ENCODE data around the gene TMEM170A.
"Not testable (repeated sequence)": the region's sequence is repeated elsewhere in the genome, so short reads cannot be mapped to it uniquely, and the experiment has no call there.

The TMEM170A gene, protein sequence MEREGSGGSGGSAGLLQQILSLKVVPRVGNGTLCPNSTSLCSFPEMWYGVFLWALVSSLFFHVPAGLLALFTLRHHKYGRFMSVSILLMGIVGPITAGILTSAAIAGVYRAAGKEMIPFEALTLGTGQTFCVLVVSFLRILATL

DNA sequence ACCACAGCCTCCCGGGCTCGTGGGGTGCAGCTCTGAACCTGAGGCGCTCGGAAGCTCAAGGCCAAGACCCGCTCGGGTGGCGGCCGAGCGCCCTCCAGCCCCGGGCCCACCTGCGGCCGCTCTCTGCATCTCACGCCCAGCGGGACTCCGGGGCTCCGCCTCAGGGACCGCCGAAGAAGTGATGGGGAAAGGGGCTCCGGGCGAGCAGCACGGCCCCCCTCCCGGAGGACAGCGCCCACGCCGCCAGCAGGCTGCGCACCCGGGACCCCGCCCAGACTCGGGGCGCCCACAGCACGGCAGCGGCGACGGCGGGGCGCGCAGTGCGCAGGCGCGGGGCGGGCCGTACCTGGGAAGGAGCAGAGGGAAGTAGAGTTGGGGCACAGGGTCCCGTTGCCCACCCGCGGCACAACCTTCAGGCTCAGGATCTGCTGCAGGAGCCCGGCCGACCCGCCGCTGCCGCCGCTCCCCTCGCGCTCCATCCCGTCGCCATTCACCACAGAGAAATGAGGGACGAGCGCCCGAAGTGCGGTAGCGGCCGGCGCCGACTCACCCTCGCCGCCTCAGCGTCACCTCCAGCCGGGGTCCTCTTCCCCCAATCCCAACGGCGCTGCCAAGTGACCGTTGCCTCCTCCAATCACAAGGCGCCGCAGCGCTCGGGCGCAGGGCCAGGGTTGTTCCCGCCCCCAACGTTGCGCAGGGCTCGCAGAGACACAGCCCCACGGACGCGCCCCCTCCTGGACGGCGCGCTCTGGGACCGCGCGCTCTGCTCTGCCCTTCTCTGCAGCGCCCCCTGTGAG, at the start of gene TMEM170A:
TSS of gene TMEM170A (minus strand) at position 568 of the 797 bp plus-strand sequence. CDS start at position 479, 89 bp downstream.
- DNase-seq (ENCODE audit: low read depth in 1 of 2, low spot score in 1 of 2): peak; percentile 96 to 98

DNA sequence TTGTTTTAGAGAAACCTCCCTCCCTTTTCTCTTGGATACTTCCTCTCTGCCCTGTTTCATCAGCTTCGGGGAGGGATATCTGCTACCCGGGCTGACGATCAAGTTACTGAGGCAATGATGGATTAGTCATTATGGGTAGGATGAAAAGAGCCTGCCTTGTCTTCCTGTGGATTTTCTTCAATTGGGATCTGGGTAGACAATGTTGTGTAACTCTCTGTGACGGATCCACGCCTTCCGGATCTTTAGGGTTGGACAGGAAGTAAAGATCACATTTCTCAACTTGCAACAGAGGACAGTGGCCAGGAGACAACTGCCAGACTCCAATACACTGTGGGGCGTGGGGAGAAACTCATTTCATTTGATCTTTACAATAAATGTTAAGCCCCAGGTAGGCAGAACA, 42.1 kb upstream of the TMEM170A start:
- no peak for DNase-seq (ENCODE audit: low read depth in 1 of 2, low spot score in 1 of 2)

DNA sequence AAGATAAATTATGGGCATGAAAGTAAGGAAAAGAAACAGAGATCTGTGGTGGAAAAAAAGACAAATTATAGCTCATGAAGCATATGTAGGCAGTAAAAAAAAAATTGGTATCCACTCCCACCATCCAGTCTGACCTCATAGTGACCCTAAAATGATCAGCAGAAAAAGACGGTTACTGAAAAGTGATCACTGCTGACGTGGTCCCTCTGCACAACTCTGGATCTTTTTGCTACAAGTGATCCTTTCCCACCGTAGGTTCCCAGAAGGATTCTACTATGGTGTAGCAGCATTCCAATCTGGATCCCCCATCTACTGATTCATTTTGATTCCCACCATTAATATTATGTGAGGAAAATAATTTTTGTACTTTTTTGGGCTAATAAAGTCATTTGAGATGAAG, 41.6 kb upstream of the TMEM170A start:
- no peak for DNase-seq (ENCODE audit: low read depth in 1 of 2, low spot score in 1 of 2)

DNA sequence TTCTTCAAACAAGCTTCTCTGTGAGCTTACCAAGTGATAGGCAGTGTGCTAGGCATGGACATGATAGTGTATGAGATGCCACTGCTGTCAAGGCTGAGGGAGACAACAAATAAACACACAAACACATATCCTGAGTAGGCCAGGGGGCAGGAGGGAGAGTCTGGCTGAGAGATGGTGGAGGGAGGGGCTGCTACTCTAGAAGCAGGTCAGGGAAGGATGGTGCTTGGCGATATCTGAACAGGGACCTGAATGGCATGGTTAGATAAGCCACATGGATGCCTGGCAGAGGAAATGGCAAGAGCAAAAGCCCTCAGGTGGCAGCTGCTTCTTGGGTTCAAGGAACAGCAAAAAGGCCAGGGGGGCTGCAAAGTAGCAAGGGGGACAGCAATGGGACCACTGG, 39.3 kb upstream of the TMEM170A start:
- DNase-seq (ENCODE audit: low read depth in 1 of 2, low spot score in 1 of 2): no peak

DNA sequence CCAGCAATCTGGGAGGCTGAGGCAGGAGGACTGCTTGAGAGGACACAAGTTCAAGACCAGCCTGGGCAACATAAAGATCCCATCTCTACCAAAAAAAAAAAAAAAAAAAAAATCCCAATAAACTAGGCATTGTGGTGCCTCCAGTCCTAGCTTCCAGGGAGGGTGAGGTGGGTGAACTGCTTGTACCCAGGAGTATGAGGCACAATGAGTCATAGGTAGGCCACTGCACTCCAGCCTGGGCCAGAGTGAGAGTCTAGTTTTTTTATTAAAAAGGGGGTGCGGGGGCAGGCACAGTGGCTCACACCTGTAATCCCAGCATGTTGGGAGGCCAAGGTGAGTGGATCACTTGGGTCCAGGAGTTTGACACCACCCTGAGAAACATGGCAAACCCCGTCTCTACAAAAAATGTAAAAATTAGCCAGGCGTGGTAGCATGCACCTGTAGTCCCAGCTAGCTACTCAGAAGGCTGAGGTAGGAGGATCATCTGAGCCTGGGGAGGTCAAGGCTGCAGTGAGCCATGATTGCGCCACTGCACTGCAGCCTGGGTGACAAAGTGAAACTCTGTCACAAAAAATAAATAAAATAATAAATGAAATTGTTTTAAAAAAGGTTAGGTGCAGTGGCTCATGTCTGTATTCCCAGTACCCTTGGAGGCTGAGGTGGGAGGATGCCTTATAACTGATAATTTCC, 38.6 kb upstream of the TMEM170A start:
- DNase-seq (ENCODE audit: low read depth in 1 of 2, low spot score in 1 of 2): no peak

DNA sequence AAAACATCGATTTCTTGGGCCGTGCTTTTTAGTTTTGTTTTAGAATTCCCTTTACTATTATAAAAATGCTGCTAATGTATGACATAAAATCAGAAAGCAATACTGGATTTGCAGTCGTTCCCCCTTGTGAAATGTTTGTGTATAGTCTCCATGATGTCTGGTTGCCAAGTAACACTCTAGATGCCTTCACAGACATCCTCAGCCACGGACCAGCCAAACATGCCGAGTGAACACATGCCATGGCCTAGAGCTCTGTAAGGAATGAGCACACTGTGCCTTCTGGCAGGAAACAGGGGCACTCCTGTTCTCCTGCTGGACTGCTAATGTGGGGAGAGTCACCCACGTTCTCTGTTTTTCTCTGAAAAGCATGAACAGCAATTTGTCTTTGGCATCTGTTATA, 37.3 kb upstream of the TMEM170A start:
- not testable (repeated sequence) for DNase-seq (ENCODE audit: low read depth in 1 of 2, low spot score in 1 of 2)

DNA sequence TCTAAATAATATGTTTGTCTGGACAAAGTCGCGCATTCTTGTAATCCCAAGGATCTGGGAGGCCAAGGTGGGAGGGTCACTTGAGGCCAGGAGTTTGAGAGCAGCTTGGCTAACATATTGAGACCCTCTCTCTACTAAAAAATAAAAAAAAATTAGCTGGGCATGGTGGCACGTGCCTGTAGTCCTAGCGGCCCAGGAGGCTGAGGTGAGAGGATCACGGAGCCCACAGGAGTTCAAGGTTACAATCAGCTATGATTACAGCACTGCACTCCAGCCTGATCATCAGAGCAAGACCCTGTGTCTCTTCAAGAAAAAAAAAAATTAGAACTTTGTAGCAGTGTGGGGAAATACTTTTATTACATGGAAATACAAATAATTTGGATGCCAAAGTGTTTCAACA, 36.9 kb upstream of the TMEM170A start:
- DNase-seq (ENCODE audit: low read depth in 1 of 2, low spot score in 1 of 2): no peak

DNA sequence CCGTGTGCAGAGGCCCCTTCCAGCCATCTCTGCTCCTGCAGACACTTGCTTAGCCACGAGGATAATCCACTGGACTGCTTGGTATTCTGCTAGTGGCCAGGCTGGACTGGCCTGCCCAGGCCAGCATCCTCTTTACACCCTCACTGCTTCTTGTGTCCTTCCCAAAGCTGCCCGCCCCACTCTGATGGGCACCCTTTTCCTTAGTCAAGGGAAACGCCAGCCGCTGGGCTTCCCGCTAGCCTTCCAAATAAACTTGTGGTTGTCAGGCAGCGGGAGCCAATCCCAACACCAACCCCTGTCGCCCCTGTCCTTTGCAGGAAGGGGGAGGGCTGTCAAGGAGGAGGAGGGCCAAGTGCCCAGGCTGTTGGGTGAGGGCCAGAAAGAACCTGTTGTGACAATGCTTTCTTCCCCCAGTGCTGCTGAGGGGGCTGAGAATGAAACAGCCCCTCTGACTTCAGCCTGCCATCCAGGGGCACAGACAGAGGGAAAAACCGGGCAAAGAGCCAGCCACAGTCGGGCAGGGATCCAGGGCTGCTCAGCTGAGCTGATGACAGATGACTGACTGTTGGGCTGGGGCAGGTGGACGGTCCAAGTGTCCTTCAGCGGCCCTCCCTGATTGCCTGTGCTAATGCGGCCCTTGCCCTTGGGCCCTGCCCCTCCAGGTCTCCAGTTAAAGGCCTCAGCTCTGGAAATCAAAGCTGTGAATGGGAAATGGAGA, 34.3 kb upstream of the TMEM170A start:
- not testable (repeated sequence) for DNase-seq (ENCODE audit: low read depth in 1 of 2, low spot score in 1 of 2)

DNA sequence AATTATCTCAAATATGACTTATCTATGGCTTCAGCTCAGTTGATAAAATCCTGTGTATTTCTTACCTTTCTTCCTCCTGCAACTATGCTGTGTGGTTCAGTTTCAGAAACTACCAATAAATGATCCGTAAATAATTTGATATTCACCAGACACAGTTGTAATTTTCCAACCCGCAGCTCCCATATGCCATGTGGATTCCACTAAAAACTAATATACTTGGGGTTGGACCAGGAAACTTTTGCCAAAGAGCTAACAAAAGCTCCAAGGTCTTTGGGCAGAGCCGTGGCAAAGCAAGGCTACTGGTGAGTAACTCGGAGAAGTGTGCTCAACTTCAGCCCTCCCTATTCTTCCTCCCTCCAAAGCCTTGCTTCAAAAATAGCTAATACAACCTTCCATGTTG, 33.1 kb upstream of the TMEM170A start:
- DNase-seq (ENCODE audit: low read depth in 1 of 2, low spot score in 1 of 2): no peak

DNA sequence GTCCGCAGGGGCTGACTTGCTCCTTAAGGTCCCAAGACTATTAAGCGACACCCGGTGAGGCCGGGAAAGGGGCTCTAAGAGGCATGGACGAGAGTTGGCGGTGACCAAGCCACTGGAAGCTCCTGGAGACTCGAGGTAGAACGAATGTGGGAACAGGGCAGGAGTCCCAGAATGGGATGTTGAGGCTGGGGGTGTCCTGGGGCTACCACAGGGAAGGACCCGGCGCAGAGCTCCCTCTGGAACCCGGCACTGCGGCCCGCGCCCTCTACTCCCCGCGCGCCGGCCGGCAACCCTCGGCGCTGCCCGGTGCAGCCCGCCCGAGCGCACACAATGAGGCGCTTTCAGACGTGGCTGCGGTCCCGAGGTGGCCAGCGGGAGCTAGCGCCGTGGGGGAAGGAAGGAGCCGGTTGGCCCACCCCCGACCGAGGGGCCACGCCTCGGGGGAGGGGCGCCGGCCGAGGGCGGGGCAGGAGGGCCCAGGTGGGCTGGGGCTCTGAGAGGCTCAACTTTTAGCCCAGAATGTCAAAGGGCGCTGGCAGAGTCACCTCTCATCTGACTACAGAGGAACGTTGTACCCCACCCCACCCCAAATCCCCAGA, 30.7 kb upstream of the TMEM170A start, which contains the start of gene CHST6:
TSS of gene CHST6 (minus strand) at position 366 of the 599 bp plus-strand sequence. CDS start 15,613 bp downstream, outside the sequence.
- DNase-seq (ENCODE audit: low read depth in 1 of 2, low spot score in 1 of 2): no peak

DNA sequence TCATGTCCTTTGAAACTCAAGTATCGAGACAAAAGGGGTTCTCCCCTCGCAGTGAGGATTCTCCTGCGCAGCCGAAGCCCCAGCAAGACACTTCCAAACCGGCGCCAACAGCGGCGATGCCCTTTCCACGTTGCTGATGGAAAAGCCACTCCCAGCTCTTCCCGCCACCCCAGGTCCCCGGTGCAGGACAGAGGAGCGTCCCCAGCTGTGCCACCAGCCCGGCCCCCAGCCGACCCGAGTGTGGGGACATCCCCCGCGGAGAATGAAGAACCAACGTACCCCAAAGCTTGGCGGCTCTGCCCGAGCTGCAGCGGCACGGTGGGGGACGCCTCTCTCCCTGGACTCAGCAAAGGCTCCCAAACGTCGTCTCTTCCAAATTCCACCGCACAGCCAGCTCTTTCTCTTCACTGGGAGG, 30.2 kb upstream of the TMEM170A start:
- no peak for DNase-seq (ENCODE audit: low read depth in 1 of 2, low spot score in 1 of 2)

DNA sequence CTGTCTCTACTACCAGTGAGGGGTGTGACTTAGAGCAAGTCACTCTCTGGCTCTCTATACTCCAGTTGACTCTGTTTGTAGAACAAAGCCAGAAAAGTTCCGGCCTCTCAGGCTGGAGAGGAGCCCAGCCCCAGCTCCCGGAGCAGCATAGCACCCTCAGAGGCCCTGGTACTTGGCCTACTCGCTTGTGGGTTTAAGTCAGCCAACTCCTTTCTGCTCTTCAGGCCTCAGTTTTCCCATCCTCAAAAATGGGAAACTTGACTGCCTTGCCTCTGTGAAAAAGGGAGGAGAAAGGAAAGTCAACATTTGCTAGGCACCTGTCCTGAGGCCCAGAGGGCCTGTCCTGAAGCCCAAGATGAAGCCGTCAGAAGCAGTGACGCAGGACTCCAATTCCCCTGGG, 29.7 kb upstream of the TMEM170A start:
- no peak for DNase-seq (ENCODE audit: low read depth in 1 of 2, low spot score in 1 of 2)

DNA sequence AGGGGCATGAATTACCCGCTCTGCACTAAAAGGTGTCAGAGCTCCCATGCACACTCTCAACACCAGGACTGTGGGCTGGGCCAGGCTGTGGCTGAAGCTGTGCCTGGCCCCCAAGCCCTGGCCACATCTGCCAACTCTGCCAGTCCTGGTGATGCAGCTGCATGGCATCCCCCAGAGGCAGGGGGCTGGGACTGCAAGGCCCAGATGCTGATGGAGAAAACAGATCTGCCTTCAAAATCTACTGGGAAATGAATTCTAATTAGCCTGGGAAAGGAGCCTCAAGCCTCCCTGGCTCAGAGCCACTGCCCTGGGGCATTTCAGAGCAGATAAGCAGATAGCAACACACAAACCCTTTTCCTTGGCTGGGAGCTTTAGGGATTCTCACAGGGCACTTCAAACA, 27.4 kb upstream of the TMEM170A start:
- no peak for DNase-seq (ENCODE audit: low read depth in 1 of 2, low spot score in 1 of 2)

DNA sequence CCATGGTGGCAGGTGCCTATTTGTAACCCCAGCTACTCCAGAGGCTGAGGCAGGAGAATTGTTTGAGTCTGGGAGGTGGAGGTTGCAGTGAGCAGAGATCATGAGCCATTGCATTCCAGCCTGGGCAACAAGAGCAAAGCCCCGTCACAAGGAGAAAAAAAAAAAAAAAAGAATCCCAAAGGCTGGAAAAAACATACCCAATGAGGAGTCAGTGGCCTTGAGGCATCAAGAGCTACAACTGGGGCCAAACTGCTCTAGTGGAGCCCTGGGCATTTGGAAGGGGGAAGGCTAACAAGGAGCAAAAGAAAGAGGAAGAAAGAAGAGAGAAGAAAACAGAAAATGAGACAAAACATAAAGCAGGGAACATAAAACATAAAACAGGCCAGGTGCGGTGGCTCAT, 23.8 kb upstream of the TMEM170A start:
- DNase-seq (ENCODE audit: low read depth in 1 of 2, low spot score in 1 of 2): no peak

DNA sequence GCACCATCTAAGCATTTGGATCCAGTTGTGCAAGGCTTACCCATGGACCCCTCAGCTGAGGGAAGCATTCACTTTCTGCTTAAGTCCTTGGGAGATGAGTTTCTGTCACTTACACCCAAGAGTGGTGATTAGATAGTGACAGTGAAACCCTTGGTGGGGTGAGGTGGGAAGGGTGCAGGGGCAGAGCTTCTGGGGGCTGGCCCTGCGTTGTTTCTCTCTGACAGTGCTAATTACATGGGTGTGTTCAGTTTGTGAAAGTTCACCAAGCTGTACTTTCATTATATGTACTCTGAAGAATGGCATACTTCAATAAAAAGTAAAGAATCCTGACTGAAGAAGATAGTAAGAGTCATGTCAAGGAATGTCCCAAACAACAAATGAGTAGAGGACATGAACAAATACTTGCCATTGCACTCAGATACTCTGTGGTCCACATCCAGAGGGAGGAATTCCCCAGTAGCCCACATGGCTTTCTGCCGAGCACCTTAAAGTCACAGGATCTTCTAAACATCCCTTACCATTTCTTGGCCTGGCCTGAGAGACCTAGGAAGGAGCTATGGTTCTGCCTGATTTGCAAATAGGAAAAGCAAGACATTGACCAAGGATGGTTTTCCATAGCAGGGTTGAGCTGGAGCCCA, 22.3 kb upstream of the TMEM170A start:
- DNase-seq (ENCODE audit: low read depth in 1 of 2, low spot score in 1 of 2): no peak

DNA sequence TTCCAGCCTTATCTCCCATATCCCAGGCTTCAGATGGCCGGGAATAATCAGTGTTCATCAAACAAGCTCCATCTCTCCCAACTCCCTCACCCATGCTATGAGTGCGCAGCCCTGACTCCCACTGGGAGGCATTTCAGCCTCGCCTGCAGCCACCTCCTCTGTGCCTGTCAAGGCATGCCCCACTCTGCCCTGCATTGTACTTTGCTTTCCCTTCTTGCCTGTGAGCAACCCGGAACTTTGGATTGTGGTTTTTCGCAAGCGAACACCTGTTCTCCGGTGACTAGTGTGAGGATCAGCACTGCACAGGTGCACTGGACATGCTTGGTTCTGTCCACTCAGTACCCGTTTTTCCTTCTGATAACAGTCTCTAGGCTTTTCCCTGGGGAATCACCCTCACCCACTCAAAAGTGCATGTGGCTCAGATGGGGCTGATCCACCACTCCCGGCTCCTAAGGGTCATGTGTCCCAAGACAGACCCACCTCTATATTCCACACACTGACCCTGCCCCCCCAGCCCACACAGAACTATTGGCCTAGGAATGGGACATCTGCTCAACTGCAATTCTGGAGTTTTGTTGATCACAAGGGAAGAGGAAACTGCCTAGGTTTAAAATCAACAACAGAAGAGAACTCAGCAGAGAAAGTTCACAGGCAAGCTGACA, 21.7 kb upstream of the TMEM170A start:
- no peak for DNase-seq (ENCODE audit: low read depth in 1 of 2, low spot score in 1 of 2)

DNA sequence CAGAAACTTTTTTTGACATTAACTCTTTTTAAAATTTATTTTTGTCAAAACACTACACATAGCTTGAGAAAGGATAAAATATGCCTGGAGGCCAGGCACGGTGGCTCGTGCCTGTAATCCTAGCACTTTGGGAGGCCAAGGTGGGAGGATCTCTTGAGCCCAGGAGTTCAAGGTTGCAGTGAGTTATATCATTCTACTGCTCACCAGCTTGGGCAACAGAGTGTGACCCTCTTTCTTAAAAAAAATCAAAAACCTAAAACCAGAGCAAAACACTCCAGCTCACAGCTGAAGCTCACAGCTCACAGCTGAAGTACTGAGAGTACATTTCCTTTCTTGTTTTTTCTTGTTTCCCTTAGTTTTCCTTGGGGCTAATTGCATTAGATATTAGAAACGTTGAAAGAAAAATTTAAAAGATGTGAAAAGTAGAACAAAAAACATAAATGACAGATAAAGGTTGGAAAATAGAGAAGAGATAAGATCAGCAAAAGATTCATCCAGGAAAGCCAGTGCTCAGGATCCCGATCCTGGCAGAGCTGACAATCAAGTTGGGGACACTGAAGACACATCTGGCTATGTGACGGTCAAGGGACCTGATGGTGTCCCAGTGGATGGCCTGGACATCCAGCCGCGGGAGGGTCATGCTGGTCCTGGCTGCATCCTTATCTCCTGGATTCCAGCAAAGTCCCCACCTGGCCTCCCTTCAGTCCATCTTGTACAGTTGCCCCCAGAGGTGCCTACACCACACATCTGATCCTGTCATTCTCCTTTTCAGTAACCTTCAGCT, 20.9 kb upstream of the TMEM170A start:
- no peak for DNase-seq (ENCODE audit: low read depth in 1 of 2, low spot score in 1 of 2)

DNA sequence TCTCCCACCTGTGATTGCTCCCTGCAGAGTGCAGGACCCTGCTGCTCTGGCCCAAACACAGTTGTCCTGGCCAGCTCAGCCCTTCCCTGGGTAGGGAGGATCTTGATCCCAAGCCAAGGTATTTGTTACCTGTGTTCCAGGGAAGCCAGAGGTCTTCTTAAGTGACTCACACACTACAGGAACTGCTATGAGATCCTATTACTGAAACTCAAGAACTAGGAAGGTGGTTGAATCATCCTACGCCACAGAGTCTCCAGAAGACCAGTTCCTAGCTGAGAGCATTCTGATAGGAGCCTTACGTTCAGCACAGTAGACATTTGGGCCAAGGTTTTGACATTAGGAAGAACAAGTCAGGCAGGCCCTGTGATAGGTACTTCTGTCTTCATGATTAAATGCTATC, 18.7 kb upstream of the TMEM170A start:
- no peak for DNase-seq (ENCODE audit: low read depth in 1 of 2, low spot score in 1 of 2)

DNA sequence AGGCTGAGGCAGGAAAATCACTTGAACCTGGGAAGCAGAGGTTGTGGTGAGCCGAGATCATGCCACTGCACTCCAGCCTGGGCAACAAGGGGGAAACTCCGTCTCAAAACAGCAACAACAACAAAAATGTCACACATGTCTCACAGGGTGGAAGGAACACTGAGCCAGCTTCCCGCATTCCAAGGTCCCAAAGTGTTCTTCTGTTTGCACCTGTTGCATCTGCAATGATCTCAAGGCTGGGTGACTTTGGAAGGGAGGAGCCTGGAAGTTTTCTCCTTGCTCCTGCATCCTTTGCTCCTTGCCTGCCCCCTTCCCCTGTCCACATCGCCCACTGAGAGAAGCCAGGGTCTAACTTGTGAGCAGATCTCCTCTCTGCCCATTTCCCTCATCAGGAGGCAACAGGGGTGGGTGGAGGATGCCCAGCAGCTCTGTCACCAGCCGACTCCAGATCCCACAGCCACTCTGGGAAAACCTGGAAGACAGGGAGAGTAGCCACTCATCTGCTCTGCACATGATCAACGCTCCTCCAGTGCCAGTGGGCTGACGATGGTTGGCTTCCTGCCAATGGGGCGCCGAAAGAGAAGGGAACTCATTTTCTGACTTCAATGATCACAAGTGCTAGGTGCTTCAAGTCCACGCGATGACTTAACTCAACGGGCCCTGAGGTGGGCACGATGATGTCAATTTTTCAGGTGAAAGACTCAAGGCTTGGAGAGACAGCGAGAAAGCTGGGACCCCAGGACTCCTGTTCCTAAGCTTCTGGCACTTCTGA, 18.1 kb upstream of the TMEM170A start:
- DNase-seq (ENCODE audit: low read depth in 1 of 2, low spot score in 1 of 2): no peak
